ENCODE results near the gene VPS50. TPM values are rescaled to one million over a fixed set of nuclear protein-coding genes. Genes with fewer than 3 reads are reported as not detected.

The VPS50 gene
- total and polyA plus RNA-seq, 2 experiments from 2014 or later = 11.9 to 30.9 TPM

- no peaks in the 10 kb centered on the region for H3K9me3 ChIP-seq (ENCODE audit: low read depth)
- H3K27ac ChIP-seq = no peak within 1 kb of the TSS
- peaks cover 16% of the 10 kb centered on the region for H3K27me3 ChIP-seq (replicated peaks; ENCODE audit: insufficient read depth)
- no peak within 1 kb of the TSS for H3K4me2 ChIP-seq (ENCODE audit: unreplicated experiment)
- in situ Hi-C loops (cut with MboI) = loop anchor here (10.0 kb wide), 1 partner anchor 132 kb away; no protein-coding TSS in a partner anchor
- no peaks in the 10 kb centered on the region for H3K9me2 ChIP-seq (ENCODE audit: insufficient read depth)
- H3K79me2 ChIP-seq (ENCODE audit: insufficient read depth) = no peaks in the 10 kb centered on the region
- no peak for TF ChIP-seq EZH2 (IDR thresholded peaks at IDR 0.05; ENCODE audit: insufficient read depth, poor library complexity, severe bottlenecking)
- TF ChIP-seq EZH2phosphoT487 (IDR thresholded peaks at IDR 0.05; ENCODE audit: insufficient read depth, low read depth) = no peak
- H3K4me1 ChIP-seq (ENCODE audit: insufficient read depth) = no peaks in the 10 kb centered on the region
- no peak within 1 kb of the TSS for H2AFZ ChIP-seq
- no peaks in the 10 kb centered on the region for H4K20me1 ChIP-seq (ENCODE audit: insufficient read depth)
- H3K4me3 ChIP-seq = no peak within 1 kb of the TSS
- 46 to 53% methylated on average over 2 of the region's 2 CpGs for WGBS, 2 experiments (ENCODE audit: low coverage in 1 of 2, low lambda C conversion rate in 2 of 2, missing lambda C conversion rate in 2 of 2)
- DNase-seq = no peak
- no peaks in the 10 kb centered on the region for H3F3A ChIP-seq (ENCODE audit: insufficient read depth)
- H3K9ac ChIP-seq = no peak within 1 kb of the TSS
- no peaks in the 10 kb centered on the region for H3K36me3 ChIP-seq (ENCODE audit: low read depth)
These were observed 5.9 kb upstream of the VPS50 start, which contains the start of gene HEPACAM2 for GRCh38 chr7:93226310-93226709. Gene HEPACAM2, minus strand, starts transcription at chr7:93226469.

- Histone ChIP-seq H3K27ac (no peak overlapping the region), H3K36me3 (ENCODE audit: low read depth) (no peaks in the 10 kb centered on the region), H4K20me1 (ENCODE audit: insufficient read depth) (no peaks in the 10 kb centered on the region), H3F3A (ENCODE audit: insufficient read depth) (no peaks in the 10 kb centered on the region), H3K9me3 (ENCODE audit: low read depth) (no peaks in the 10 kb centered on the region), H3K4me1 (ENCODE audit: insufficient read depth) (0 out of 2 replicates have a peak, but pooled peaks cover 5% of the 10 kb centered on the region), H3K4me3 (no peak overlapping the region), H3K9me2 (ENCODE audit: insufficient read depth) (no peaks in the 10 kb centered on the region), H2AFZ (no peak overlapping the region), H3K27me3 (replicated peaks; ENCODE audit: insufficient read depth) (peaks cover 10% of the 10 kb centered on the region), H3K9ac (no peak overlapping the region), H3K79me2 (ENCODE audit: insufficient read depth) (peaks cover 11% of the 10 kb centered on the region), H3K4me2 (ENCODE audit: unreplicated experiment) (no peak overlapping the region)
- WGBS, 2 experiments (ENCODE audit: low coverage in 1 of 2, low lambda C conversion rate in 2 of 2, missing lambda C conversion rate in 2 of 2) = 0 to 2% methylated on average over 2 of the region's 2 CpGs
- DNase-seq = peak; percentile 74
- in situ Hi-C loops (cut with MboI) = loop anchor here (10.0 kb wide), 1 partner anchor 134 kb away; no protein-coding TSS in a partner anchor
- TF ChIP-seq EZH2 (IDR thresholded peaks at IDR 0.05; ENCODE audit: insufficient read depth, poor library complexity, severe bottlenecking) (no peak), EZH2phosphoT487 (IDR thresholded peaks at IDR 0.05; ENCODE audit: insufficient read depth, low read depth) (no peak)
These were observed 3.9 kb upstream of the VPS50 start for GRCh38 chr7:93228302-93228701.

GRCh38 chr7:93231259-93231658 lies 907 bp upstream of the VPS50 start:
- Histone ChIP-seq H3K9ac (peak overlapping the region; percentile 81; the same call in 1 of the 2 replicates), H2AFZ (peak overlapping the region; percentile 100), H3K27me3 (replicated peaks; ENCODE audit: insufficient read depth) (no peaks in the 10 kb centered on the region), H3K36me3 (ENCODE audit: low read depth) (no peaks in the 10 kb centered on the region), H3K9me3 (ENCODE audit: low read depth) (no peaks in the 10 kb centered on the region), H3K4me2 (ENCODE audit: unreplicated experiment) (peak overlapping the region; percentile 87), H3F3A (ENCODE audit: insufficient read depth) (no peaks in the 10 kb centered on the region), H3K9me2 (ENCODE audit: insufficient read depth) (no peaks in the 10 kb centered on the region), H3K4me3 (peak overlapping the region; percentile 99), H3K79me2 (ENCODE audit: insufficient read depth) (peaks cover 30% of the 10 kb centered on the region), H4K20me1 (ENCODE audit: insufficient read depth) (no peaks in the 10 kb centered on the region), H3K27ac (no peak overlapping the region), H3K4me1 (ENCODE audit: insufficient read depth) (0 out of 2 replicates have a peak, but pooled peaks cover 5% of the 10 kb centered on the region)
- peak; percentile 15 for DNase-seq
- WGBS, 2 experiments (ENCODE audit: low coverage in 1 of 2, low lambda C conversion rate in 2 of 2, missing lambda C conversion rate in 2 of 2) = 50 to 52% methylated on average over 5 of the region's 5 CpGs
- no peak for TF ChIP-seq EZH2phosphoT487 (IDR thresholded peaks at IDR 0.05; ENCODE audit: insufficient read depth, low read depth)
- TF ChIP-seq EZH2 (IDR thresholded peaks at IDR 0.05; ENCODE audit: insufficient read depth, poor library complexity, severe bottlenecking) = no peak
- in situ Hi-C loops (cut with MboI) = no loop called here

- no peak overlapping the region for H3K27ac ChIP-seq
- no peaks in the 10 kb centered on the region for H3K9me3 ChIP-seq (ENCODE audit: low read depth)
- no peaks in the 10 kb centered on the region for H3F3A ChIP-seq (ENCODE audit: insufficient read depth)
- H3K36me3 ChIP-seq (ENCODE audit: low read depth) = no peaks in the 10 kb centered on the region
- H3K9me2 ChIP-seq (ENCODE audit: insufficient read depth) = no peaks in the 10 kb centered on the region
- peak overlapping the region; percentile 100 for H2AFZ ChIP-seq
- DNase-seq = peak; percentile 42
- H3K4me3 ChIP-seq = peak overlapping the region; percentile 99
- H3K79me2 ChIP-seq (ENCODE audit: insufficient read depth) = peaks cover 38% of the 10 kb centered on the region
- in situ Hi-C loops (cut with MboI) = no loop called here
- 0 to 1% methylated on average over 8 of the region's 8 CpGs for WGBS, 2 experiments (ENCODE audit: low coverage in 1 of 2, low lambda C conversion rate in 2 of 2, missing lambda C conversion rate in 2 of 2)
- H3K4me1 ChIP-seq (ENCODE audit: insufficient read depth) = 0 out of 2 replicates have a peak, but pooled peaks cover 5% of the 10 kb centered on the region
- H4K20me1 ChIP-seq (ENCODE audit: insufficient read depth) = no peaks in the 10 kb centered on the region
- no peak for TF ChIP-seq EZH2phosphoT487 (IDR thresholded peaks at IDR 0.05; ENCODE audit: insufficient read depth, low read depth)
- no peaks in the 10 kb centered on the region for H3K27me3 ChIP-seq (replicated peaks; ENCODE audit: insufficient read depth)
- peak overlapping the region; percentile 79 for H3K4me2 ChIP-seq (ENCODE audit: unreplicated experiment)
- peak overlapping the region; percentile 81 for H3K9ac ChIP-seq
These were observed 480 bp downstream of the VPS50 start for GRCh38 chr7:93232673-93233018.

GRCh38 chr7:93235541-93235940 lies 3.4 kb downstream of the VPS50 start:
- H3K27me3 ChIP-seq (replicated peaks; ENCODE audit: insufficient read depth) = no peaks in the 10 kb centered on the region
- H4K20me1 ChIP-seq (ENCODE audit: insufficient read depth) = no peaks in the 10 kb centered on the region
- TF ChIP-seq EZH2 (IDR thresholded peaks at IDR 0.05; ENCODE audit: insufficient read depth, poor library complexity, severe bottlenecking) (no peak), EZH2phosphoT487 (IDR thresholded peaks at IDR 0.05; ENCODE audit: insufficient read depth, low read depth) (no peak)
- no peak overlapping the region for H3K9ac ChIP-seq
- 0 out of 2 replicates have a peak, but pooled peaks cover 5% of the 10 kb centered on the region for H3K4me1 ChIP-seq (ENCODE audit: insufficient read depth)
- H3K9me3 ChIP-seq (ENCODE audit: low read depth) = no peaks in the 10 kb centered on the region
- no peak overlapping the region for H3K27ac ChIP-seq
- WGBS, 2 experiments (ENCODE audit: low coverage in 1 of 2, low lambda C conversion rate in 2 of 2, missing lambda C conversion rate in 2 of 2) = 66 to 71% methylated on average over 2 of the region's 2 CpGs
- H3K36me3 ChIP-seq (ENCODE audit: low read depth) = no peaks in the 10 kb centered on the region
- no peaks in the 10 kb centered on the region for H3K9me2 ChIP-seq (ENCODE audit: insufficient read depth)
- H3K4me3 ChIP-seq = no peak overlapping the region
- H3F3A ChIP-seq (ENCODE audit: insufficient read depth) = no peaks in the 10 kb centered on the region
- H2AFZ ChIP-seq = no peak overlapping the region
- in situ Hi-C loops (cut with MboI) = no loop called here
- H3K79me2 ChIP-seq (ENCODE audit: insufficient read depth) = peaks cover 59% of the 10 kb centered on the region
- no peak for DNase-seq
- H3K4me2 ChIP-seq (ENCODE audit: unreplicated experiment) = no peak overlapping the region

Measured in GM23248 (cell line).